ENCODE results near the gene SRCIN1. TPM values are rescaled to one million over a fixed set of nuclear protein-coding genes. Genes with fewer than 3 reads are reported as not detected.
A peak's percentile ranks its signal among the peaks of the same experiment; 100 is the strongest.

SRCIN1 gene
- total and polyA plus RNA-seq, 7 experiments from 2014 or later = 0.15 to 0.40 (median 0.23) TPM; not detected in 3

DNA sequence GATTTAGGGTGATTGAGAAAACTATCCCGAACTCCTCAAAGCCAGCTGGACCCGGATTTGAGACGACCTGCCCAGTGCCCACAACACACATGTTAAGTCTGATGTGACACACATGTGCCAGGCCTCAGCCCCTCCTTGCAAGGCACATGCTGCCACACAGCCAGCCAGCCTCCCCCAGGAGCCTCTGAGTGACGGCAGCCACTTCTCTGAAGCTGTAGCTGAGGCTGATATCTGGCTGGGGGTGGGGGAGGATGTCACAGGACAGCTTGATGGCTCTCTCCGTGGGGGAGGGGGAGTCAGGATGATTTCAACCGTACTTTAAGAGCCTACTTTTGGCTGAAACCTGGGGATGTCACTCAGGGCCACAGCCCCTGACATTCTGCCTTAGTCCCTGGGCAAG lies 40.9 kb downstream of the SRCIN1 start:
- peaks cover 0 to 28% of the 10 kb centered on the region in 2 donors for H3K4me1 ChIP-seq (ENCODE audit: control insufficient read depth in 2 of 2, insufficient read depth in 2 of 2, low read length in 2 of 2)
- Mint-ChIP-seq H3K36me3 (peaks cover 0 to 3% (median 0%) of the 10 kb centered on the region in 5 donors), H3K4me3 (no peak overlapping the region), H3K9me3 (no peaks in the 10 kb centered on the region), H3K4me1 (peaks cover 6 to 39% (median 26%) of the 10 kb centered on the region in 7 donors), H3K27ac (no peak overlapping the region), H3K27me3 (peaks cover 61 to 88% (median 79%) of the 10 kb centered on the region in 5 donors)
- ATAC-seq (no peak), DNase-seq (no peak)
- peaks cover 23 to 51% of the 10 kb centered on the region in 2 donors for H3K27me3 ChIP-seq (ENCODE audit: control insufficient read depth in 2 of 2, insufficient read depth in 2 of 2, low read length in 2 of 2)
- intact Hi-C loops (cut with micrococcal nuclease) = no loop called here
- CTCF ChIA-PET = interaction anchor here (1.2 to 1.9 kb wide), 3 partner anchors 17 to 172 kb away, joined by 3 to 7 read pairs (median 5); no protein-coding TSS in a partner anchor
- no peaks in the 10 kb centered on the region for H3K9me3 ChIP-seq (ENCODE audit: control insufficient read depth in 2 of 3, low read length in 3 of 3)
- H3K4me3 ChIP-seq (ENCODE audit: low read length) = no peak overlapping the region
- no peaks in the 10 kb centered on the region for H3K36me3 ChIP-seq (ENCODE audit: control insufficient read depth in 2 of 3, insufficient read depth in 3 of 3, low read length in 3 of 3)
- no peak overlapping the region for H3K27ac ChIP-seq (ENCODE audit: low read depth, low read length)
- POLR2A ChIA-PET = no interaction called here

DNA sequence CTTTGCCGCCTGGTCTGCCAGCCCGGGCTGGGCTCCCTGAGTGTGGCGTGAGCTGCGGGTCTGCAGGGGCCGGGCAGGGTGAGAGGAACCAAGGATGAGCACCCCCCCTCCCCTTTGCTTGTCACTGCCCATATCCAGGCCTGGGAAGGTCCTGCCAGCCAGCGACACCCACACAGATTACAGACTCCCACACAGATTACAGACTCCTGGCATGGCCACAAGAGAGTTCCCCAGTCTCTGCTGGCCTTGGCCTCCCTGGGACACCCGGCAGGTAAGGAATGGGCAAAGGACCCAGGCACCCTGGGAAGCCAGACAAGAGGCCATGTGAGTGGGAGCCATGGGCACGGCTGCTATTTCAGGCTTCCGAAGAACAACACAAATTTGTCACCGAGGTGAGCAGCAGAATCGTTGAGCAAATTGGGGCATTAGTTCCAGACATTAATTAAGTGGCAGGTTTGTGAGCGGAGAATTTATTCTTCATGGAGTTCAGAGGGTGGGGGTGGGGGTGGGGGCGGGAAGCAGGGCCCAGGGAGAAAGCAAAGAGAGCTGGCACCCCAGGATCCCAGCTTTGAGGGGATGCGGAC lies 41.4 kb downstream of the SRCIN1 start:
- H3K36me3 Mint-ChIP-seq = peaks cover 0 to 3% (median 0%) of the 10 kb centered on the region in 5 donors
- H3K9me3 ChIP-seq (ENCODE audit: control insufficient read depth in 2 of 3, low read length in 3 of 3) = no peaks in the 10 kb centered on the region
- H3K4me1 ChIP-seq (ENCODE audit: control insufficient read depth in 2 of 2, insufficient read depth in 2 of 2, low read length in 2 of 2) = peaks cover 0 to 32% of the 10 kb centered on the region in 2 donors
- CTCF ChIA-PET = interaction anchor here (0.8 to 1.9 kb wide), 3 partner anchors 22 to 172 kb away, joined by 3 to 7 read pairs (median 3); no protein-coding TSS in a partner anchor
- POLR2A ChIA-PET = interaction anchor here (0.8 kb wide), 1 partner anchor 104 kb away, joined by 4 read pairs; no protein-coding TSS in a partner anchor
- DNase-seq (no peak), ATAC-seq (no peak)
- no peaks in the 10 kb centered on the region for H3K9me3 Mint-ChIP-seq
- H3K27ac ChIP-seq (ENCODE audit: low read depth, low read length) = no peak overlapping the region
- H3K4me3 Mint-ChIP-seq = peak overlapping the region in 2 of 10 donors; percentile 37 to 79
- H3K27me3 ChIP-seq (ENCODE audit: control insufficient read depth in 2 of 2, insufficient read depth in 2 of 2, low read length in 2 of 2) = peaks cover 23 to 51% of the 10 kb centered on the region in 2 donors
- no peak overlapping the region for H3K4me3 ChIP-seq (ENCODE audit: low read length)
- intact Hi-C loops (cut with micrococcal nuclease) = no loop called here
- peaks cover 8 to 42% (median 30%) of the 10 kb centered on the region in 7 donors for H3K4me1 Mint-ChIP-seq
- H3K36me3 ChIP-seq (ENCODE audit: control insufficient read depth in 2 of 3, insufficient read depth in 3 of 3, low read length in 3 of 3) = no peaks in the 10 kb centered on the region
- H3K27me3 Mint-ChIP-seq = peaks cover 56 to 86% (median 74%) of the 10 kb centered on the region in 5 donors
- H3K27ac Mint-ChIP-seq = no peak overlapping the region

DNA sequence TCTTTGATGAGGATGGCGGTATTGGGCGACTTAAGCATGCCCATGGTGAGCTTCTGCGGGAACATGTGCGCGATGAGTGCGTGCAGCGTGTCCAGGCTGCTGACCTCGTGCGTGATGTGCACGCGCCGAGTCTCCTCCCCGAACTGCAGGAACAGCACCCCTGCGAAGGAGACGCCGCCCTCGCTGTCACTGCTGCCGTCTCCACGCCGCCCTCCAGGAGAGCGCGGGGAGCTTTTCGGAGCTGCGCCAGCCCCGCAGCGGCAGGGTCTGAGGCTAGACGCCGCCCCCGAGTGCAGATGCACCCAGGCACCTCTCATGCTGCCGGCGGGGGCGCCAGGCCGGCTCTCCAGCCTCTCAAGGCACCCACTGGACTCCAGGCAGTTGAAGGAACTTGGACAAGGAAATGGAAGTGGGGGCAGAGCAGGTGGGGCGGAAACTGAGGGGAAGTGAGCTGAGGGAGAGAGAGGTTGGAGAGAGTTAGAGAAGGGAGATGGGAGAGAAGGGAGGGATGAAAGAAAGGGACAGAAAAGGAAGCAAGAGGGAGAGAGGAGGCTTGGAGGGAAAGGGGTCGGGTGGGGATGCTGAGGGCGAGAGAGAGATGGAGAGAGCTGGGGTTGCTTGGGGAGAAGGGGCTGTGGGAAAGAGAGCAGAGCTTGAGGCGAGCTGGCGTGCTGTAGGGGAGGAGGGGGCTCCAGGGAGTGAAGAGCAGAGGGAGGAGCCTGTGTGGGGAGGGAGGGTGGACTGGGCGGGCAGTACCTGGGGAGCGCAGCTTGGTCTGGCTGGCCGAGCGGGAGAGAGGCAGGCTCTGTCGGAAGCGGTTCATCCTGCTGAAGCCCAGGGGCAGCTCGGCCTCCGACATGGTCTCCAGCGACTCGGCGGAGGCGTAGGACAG lies 42.1 kb downstream of the SRCIN1 start:
- Mint-ChIP-seq H3K4me1 (peaks cover 15 to 47% (median 36%) of the 10 kb centered on the region in 7 donors), H3K9me3 (no peaks in the 10 kb centered on the region), H3K4me3 (peak overlapping the region in 6 of 10 donors; percentile 23 to 79 (median 46)), H3K36me3 (peaks cover 0 to 3% (median 0%) of the 10 kb centered on the region in 5 donors), H3K27ac (no peak overlapping the region), H3K27me3 (peaks cover 48 to 86% (median 66%) of the 10 kb centered on the region in 5 donors)
- ATAC-seq (no peak), DNase-seq (no peak)
- no peaks in the 10 kb centered on the region for H3K36me3 ChIP-seq (ENCODE audit: control insufficient read depth in 2 of 3, insufficient read depth in 3 of 3, low read length in 3 of 3)
- peaks cover 0 to 35% of the 10 kb centered on the region in 2 donors for H3K4me1 ChIP-seq (ENCODE audit: control insufficient read depth in 2 of 2, insufficient read depth in 2 of 2, low read length in 2 of 2)
- no peaks in the 10 kb centered on the region for H3K9me3 ChIP-seq (ENCODE audit: control insufficient read depth in 2 of 3, low read length in 3 of 3)
- peaks cover 23 to 51% of the 10 kb centered on the region in 2 donors for H3K27me3 ChIP-seq (ENCODE audit: control insufficient read depth in 2 of 2, insufficient read depth in 2 of 2, low read length in 2 of 2)
- no peak overlapping the region for H3K4me3 ChIP-seq (ENCODE audit: low read length)
- no peak overlapping the region for H3K27ac ChIP-seq (ENCODE audit: low read depth, low read length)
- POLR2A ChIA-PET = interaction anchor here (0.8 kb wide), 1 partner anchor 105 kb away, joined by 4 read pairs; no protein-coding TSS in a partner anchor
- CTCF ChIA-PET = interaction anchor here (0.8 to 1.9 kb wide), 3 partner anchors 21 to 171 kb away, joined by 3 to 7 read pairs (median 3); no protein-coding TSS in a partner anchor
- intact Hi-C loops (cut with micrococcal nuclease) = no loop called here

DNA sequence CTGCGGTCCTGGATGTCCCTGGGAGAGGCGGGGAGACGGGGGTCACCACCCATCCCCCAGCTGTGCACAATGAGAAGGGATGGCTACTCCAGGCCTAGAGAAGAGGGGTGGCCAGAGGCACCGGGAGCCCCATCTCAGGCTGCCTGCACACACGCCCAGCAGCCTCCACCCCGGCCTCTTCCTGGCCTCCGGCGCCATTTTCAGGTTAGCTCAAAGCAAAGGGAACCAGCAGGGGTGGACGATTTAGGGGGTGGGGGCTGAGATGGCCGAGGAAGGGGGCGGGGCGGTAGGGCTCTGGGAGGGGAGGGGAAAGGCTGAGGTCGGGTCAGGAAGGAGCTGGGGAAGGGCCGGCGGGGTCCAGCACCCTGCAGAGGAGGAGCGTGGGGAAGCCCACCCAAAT lies 42.8 kb downstream of the SRCIN1 start:
- peaks cover 17 to 48% (median 38%) of the 10 kb centered on the region in 7 donors for H3K4me1 Mint-ChIP-seq
- Histone ChIP-seq H3K4me3 (ENCODE audit: low read length) (no peak overlapping the region), H3K4me1 (ENCODE audit: control insufficient read depth in 2 of 2, insufficient read depth in 2 of 2, low read length in 2 of 2) (peaks cover 0 to 37% of the 10 kb centered on the region in 2 donors), H3K9me3 (ENCODE audit: control insufficient read depth in 2 of 3, low read length in 3 of 3) (no peaks in the 10 kb centered on the region), H3K27ac (ENCODE audit: low read depth, low read length) (no peak overlapping the region), H3K27me3 (ENCODE audit: control insufficient read depth in 2 of 2, insufficient read depth in 2 of 2, low read length in 2 of 2) (peaks cover 23 to 51% of the 10 kb centered on the region in 2 donors), H3K36me3 (ENCODE audit: control insufficient read depth in 2 of 3, insufficient read depth in 3 of 3, low read length in 3 of 3) (no peaks in the 10 kb centered on the region)
- ATAC-seq = no peak
- H3K27me3 Mint-ChIP-seq = peaks cover 41 to 82% (median 59%) of the 10 kb centered on the region in 5 donors
- DNase-seq = no peak
- ChIA-PET CTCF (interaction anchor here (1.0 kb wide), 1 partner anchor 22 kb away, joined by 3 read pairs; no protein-coding TSS in a partner anchor), POLR2A (no interaction called here)
- H3K4me3 Mint-ChIP-seq = peak overlapping the region in 4 of 10 donors; percentile 29 to 79 (median 46)
- no peaks in the 10 kb centered on the region for H3K9me3 Mint-ChIP-seq
- intact Hi-C loops (cut with micrococcal nuclease) = no loop called here
- H3K27ac Mint-ChIP-seq = no peak overlapping the region
- no peaks in the 10 kb centered on the region for H3K36me3 Mint-ChIP-seq

DNA sequence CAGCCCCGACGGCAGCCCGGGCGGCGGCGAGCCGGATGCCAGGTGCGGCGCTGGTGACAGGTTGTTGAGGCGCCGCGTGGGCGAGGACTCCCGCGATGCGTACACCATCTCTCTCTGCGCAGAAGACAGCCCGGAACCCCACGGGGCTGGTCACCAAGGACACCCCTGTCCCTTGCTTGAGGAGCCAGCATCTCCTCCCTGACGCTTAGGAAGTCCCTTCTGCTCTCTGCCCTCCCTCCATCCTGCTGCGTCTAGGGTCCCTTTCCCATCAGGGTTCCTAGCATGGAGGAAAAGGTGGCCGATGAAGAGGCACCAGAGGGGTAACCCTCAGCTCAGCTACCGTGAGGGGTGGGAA lies 43.6 kb downstream of the SRCIN1 start:
- H3K27me3 ChIP-seq (ENCODE audit: control insufficient read depth in 2 of 2, insufficient read depth in 2 of 2, low read length in 2 of 2) = peaks cover 22 to 51% of the 10 kb centered on the region in 2 donors
- H3K4me1 ChIP-seq (ENCODE audit: control insufficient read depth in 2 of 2, insufficient read depth in 2 of 2, low read length in 2 of 2) = peaks cover 0 to 37% of the 10 kb centered on the region in 2 donors
- H3K36me3 ChIP-seq (ENCODE audit: control insufficient read depth in 2 of 3, insufficient read depth in 3 of 3, low read length in 3 of 3) = no peaks in the 10 kb centered on the region
- H3K27me3 Mint-ChIP-seq = peaks cover 34 to 77% (median 52%) of the 10 kb centered on the region in 5 donors
- intact Hi-C loops (cut with micrococcal nuclease) = no loop called here
- DNase-seq (no peak), ATAC-seq (no peak)
- ChIA-PET CTCF (no interaction called here), POLR2A (no interaction called here)
- H3K4me3 ChIP-seq (ENCODE audit: low read length) = no peak overlapping the region
- no peak overlapping the region for H3K27ac ChIP-seq (ENCODE audit: low read depth, low read length)
- H3K4me3 Mint-ChIP-seq = peak overlapping the region in 5 of 10 donors; percentile 25 to 79 (median 49)
- H3K27ac Mint-ChIP-seq = peak overlapping the region in 1 of 9 donors; percentile 38
- no peaks in the 10 kb centered on the region for H3K9me3 Mint-ChIP-seq
- H3K36me3 Mint-ChIP-seq = no peaks in the 10 kb centered on the region
- H3K4me1 Mint-ChIP-seq = peaks cover 17 to 51% (median 39%) of the 10 kb centered on the region in 7 donors
- no peaks in the 10 kb centered on the region for H3K9me3 ChIP-seq (ENCODE audit: control insufficient read depth in 2 of 3, low read length in 3 of 3)

DNA sequence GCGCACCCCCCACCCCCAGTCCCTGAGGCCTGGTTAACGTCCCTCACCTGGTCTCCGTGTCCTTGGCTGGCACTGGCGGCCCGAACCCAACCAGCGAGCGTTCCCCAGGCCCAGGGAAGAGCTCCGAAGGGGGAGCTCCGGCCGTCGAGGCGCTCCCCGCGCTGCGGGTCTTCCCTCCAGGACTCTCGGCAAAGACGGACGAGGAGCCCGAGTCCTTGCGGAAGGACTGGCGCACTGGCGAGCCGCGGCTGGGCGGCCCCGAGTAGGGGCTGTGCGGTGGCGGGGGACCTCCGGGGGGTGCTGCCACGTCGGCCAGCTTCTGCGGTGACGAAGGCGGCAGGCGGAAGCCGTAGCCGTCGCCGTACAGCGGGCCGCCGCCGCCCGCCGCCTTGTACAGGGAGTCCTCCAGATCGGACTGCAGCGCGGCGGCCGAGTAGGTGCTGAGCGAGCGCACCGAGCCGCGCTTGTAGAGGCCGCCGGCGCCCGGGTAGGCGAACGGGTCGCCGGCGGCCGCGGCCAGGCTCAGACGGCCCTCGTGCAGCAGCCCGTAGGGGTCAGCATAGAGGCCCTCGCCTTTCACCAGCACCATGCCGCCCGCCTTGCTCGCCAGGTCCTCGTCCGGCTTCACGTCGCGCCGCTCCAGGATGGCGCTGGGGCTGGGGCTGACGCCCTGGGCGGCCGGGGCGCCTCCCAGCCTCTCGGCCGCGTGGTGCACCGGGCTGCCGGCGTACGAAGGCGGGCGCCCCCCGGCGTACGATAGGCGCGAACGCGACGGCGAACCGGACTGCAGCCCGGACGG lies 44.1 kb downstream of the SRCIN1 start:
- H3K27ac Mint-ChIP-seq = no peak overlapping the region
- no peak overlapping the region for H3K4me3 ChIP-seq (ENCODE audit: low read length)
- H3K9me3 ChIP-seq (ENCODE audit: control insufficient read depth in 2 of 3, low read length in 3 of 3) = no peaks in the 10 kb centered on the region
- H3K4me3 Mint-ChIP-seq = peak overlapping the region in 3 of 10 donors; percentile 32 to 100 (median 63)
- no peaks in the 10 kb centered on the region for H3K36me3 Mint-ChIP-seq
- intact Hi-C loops (cut with micrococcal nuclease) = no loop called here
- peaks cover 16 to 51% of the 10 kb centered on the region in 2 donors for H3K27me3 ChIP-seq (ENCODE audit: control insufficient read depth in 2 of 2, insufficient read depth in 2 of 2, low read length in 2 of 2)
- peaks cover 28 to 77% (median 47%) of the 10 kb centered on the region in 5 donors for H3K27me3 Mint-ChIP-seq
- DNase-seq (no peak), ATAC-seq (no peak)
- CTCF ChIA-PET = no interaction called here
- POLR2A ChIA-PET = interaction anchor here (0.6 kb wide), 1 partner anchor 206 kb away, joined by 3 read pairs; no protein-coding TSS in a partner anchor
- H3K27ac ChIP-seq (ENCODE audit: low read depth, low read length) = no peak overlapping the region
- H3K36me3 ChIP-seq (ENCODE audit: control insufficient read depth in 2 of 3, insufficient read depth in 3 of 3, low read length in 3 of 3) = no peaks in the 10 kb centered on the region
- peaks cover 0 to 37% of the 10 kb centered on the region in 2 donors for H3K4me1 ChIP-seq (ENCODE audit: control insufficient read depth in 2 of 2, insufficient read depth in 2 of 2, low read length in 2 of 2)
- H3K9me3 Mint-ChIP-seq = no peaks in the 10 kb centered on the region
- H3K4me1 Mint-ChIP-seq = peaks cover 17 to 51% (median 39%) of the 10 kb centered on the region in 7 donors

Measured in naive thymus-derived CD4-positive, alpha-beta T cell (primary cell).